H1 (cell line): ENCODE measurements around the gene BMX.

Source experiments
- POLR2A ChIP-seq, 2 experiments: IDR thresholded peaks; 1 replicate in 1 of 2; 2 replicates in 1 of 2; pipeline ENCODE4 v1.6.1; 2011; ENCODE audit warnings: low read depth in 2 of 2, low read length in 2 of 2, mild to moderate bottlenecking in 2 of 2; ENCODE audit errors: control extremely low read depth in 1 of 2
- SIX5 ChIP-seq: IDR thresholded peaks from 2 replicates; pipeline ENCODE4 v1.6.1; 2011; ENCODE audit warnings: mild to moderate bottlenecking, low read depth, low read length
- TF ChIP-seq, protein P1 (sequence below), 3 experiments: IDR thresholded peaks; 1 replicate in 2 of 3; 2 replicates in 1 of 3; pipeline versions ENCODE4 v1.5.1 to v1.6.1; 2011; ENCODE audit warnings: low read length in 3 of 3, mild to moderate bottlenecking in 3 of 3, inconsistent platforms in 2 of 3, low read depth in 1 of 3, moderate library complexity in 1 of 3; ENCODE audit not compliant: insufficient read depth in 1 of 3; ENCODE audit errors: control extremely low read depth in 1 of 3
- TF ChIP-seq, protein P2 (sequence below): IDR thresholded peaks from 2 replicates; pipeline ENCODE4 v1.6.1; 2012; ENCODE audit warnings: inconsistent platforms

DNA sequence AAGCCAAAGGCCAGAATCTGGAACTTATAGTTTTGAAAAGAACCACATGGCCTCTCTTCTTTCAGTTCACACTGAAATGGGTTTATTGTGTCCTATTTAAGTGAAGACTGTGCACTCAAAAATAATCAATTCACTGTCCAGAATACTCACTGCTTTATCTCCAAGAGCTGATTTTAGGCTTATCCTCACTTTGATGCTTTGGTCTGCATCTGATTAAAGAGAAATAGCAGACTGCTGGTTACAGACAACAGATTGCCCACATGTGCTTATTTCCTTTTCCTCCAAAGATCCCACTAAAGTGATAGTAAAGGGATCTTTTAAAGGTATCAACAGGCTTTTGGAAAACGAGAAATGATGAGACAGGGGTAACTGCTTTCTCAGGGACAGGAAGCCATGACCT, 69.5 kb downstream of the BMX start:
- TF ChIP-seq POLR2A (IDR thresholded peaks at IDR 0.05; ENCODE audit: control extremely low read depth in 1 of 2, low read depth in 2 of 2, low read length in 2 of 2) (no peak), SIX5 (no peak)
- TF ChIP-seq, protein P1, sequence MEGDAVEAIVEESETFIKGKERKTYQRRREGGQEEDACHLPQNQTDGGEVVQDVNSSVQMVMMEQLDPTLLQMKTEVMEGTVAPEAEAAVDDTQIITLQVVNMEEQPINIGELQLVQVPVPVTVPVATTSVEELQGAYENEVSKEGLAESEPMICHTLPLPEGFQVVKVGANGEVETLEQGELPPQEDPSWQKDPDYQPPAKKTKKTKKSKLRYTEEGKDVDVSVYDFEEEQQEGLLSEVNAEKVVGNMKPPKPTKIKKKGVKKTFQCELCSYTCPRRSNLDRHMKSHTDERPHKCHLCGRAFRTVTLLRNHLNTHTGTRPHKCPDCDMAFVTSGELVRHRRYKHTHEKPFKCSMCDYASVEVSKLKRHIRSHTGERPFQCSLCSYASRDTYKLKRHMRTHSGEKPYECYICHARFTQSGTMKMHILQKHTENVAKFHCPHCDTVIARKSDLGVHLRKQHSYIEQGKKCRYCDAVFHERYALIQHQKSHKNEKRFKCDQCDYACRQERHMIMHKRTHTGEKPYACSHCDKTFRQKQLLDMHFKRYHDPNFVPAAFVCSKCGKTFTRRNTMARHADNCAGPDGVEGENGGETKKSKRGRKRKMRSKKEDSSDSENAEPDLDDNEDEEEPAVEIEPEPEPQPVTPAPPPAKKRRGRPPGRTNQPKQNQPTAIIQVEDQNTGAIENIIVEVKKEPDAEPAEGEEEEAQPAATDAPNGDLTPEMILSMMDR (IDR thresholded peaks at IDR 0.05; ENCODE audit: control extremely low read depth in 1 of 3, insufficient read depth in 1 of 3, low read depth in 1 of 3, low read length in 3 of 3) = no peak
- TF ChIP-seq, protein P2, sequence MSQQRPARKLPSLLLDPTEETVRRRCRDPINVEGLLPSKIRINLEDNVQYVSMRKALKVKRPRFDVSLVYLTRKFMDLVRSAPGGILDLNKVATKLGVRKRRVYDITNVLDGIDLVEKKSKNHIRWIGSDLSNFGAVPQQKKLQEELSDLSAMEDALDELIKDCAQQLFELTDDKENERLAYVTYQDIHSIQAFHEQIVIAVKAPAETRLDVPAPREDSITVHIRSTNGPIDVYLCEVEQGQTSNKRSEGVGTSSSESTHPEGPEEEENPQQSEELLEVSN = no peak
